GM19239 (cell line): ENCODE data around the gene KIAA1755.

Experiments
- DNase-seq: peaks from one replicate; pipeline ENCODE4 v3.0.0; 2011; ENCODE audit warnings: low spot score; ENCODE audit not compliant: insufficient read length
- FAIRE-seq: peaks from 2 replicates; lab custom pipeline; 2011; peaks lifted over from hg19 to GRCh38; lab: Jason Lieb, UNC

The KIAA1755 gene

DNA sequence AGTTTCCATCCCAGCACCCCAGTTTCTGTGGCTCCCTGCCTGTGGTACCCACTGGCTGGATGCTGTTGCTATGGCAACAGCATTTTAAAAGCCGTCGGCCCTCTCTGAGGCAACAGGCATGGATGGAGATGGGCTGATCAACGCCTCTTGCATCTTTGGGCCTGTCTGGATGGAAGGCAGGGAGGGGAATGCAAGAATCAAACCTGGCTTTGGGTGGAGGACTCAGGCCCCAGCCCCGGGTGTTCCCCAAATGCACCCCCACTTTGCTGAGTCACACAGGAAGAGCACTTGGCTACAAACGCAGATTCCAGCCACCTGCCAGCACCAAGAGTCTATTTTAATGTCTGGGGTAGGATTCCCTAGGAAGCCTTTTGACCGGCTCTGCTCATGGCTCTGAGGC, 49.8 kb downstream of the KIAA1755 start:
- FAIRE-seq (no peak), DNase-seq (no peak)

DNA sequence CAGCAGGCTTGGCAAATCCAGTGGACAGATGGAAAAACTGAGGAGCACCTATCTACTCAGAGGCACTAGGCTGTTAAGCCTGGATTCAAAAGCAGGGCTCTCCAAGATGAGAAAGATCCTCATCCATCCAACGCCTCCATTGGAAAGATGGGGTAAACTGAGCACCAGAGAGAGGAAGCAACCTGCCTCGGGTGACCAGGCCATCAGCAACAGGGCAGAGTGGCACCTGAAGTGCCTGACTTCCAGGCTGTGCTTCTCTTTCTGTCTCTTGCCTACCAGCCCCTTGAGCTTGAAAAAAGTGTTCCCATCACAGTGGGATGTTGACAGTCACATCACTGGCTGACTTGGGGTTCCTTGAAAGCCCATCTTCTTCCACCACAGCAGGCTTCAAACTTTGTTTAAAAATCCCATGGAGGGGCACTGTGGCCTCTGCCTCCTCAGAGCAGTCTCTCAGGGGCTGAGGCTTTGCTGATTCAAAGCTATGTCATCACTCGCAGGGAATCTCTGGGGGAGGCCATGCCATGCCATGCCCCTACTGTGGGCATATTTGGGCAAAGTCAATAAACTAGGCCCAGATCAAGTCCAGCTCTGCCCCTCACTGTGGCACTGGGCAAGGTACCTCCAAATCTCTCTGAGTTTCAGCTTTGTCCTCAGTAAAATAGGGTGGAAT, 50.7 kb downstream of the KIAA1755 start:
- FAIRE-seq (no peak), DNase-seq (no peak)

DNA sequence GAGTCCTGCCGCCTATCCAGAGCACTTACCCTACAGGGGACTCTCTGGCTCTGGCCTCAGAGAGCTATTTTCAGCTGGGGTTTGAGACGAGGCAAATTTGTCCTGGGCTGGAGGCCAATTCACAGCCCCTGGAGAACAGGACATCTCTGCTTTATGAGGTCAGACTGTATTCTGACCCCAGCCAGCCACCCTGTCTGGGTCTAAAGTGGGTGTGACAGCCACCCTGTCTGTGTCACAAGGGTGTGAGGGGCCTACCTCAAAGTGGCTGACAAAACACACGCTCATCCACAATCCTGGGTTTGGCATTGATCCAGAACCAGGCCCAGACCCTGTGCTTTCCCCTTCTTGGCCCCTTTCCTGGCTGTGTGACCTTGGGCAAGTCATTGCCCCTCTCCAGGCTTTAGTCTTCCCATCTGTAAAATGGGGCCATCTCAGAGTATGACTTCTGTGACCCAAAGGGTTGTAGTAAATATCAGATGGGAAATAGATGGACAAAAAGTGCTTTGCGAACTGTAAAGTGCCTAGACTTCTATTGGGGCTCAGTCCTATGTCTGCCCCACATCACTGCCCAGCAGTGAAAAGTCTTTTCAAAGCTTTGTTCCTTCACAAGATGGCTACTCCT, 51.4 kb downstream of the KIAA1755 start:
- DNase-seq (no peak), FAIRE-seq (no peak)

- FAIRE-seq (no peak), DNase-seq (no peak)
These were observed 52.0 kb downstream of the KIAA1755 start for GRCh38 chr20:38208523-38208922.

DNA sequence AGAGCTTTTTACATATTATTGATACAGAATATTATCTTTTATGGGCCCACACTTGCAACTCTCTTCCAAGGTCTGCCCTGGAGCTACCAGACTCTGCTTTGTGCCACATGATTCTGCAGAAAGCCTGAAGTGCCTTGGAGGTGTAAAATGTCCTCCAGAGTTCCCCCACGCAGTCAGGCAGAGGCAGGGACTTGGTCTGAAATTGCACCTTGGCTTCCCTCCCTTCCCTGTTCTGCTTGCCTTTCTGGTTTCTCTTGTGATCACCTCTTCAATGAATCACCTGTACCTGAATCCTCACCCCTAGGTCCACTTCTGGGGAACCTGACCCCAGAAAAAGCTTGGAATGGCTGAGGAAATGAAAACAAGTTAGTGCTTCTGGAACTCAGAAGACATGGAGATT, 52.4 kb downstream of the KIAA1755 start:
- FAIRE-seq, result no peak
- DNase-seq, result no peak

DNA sequence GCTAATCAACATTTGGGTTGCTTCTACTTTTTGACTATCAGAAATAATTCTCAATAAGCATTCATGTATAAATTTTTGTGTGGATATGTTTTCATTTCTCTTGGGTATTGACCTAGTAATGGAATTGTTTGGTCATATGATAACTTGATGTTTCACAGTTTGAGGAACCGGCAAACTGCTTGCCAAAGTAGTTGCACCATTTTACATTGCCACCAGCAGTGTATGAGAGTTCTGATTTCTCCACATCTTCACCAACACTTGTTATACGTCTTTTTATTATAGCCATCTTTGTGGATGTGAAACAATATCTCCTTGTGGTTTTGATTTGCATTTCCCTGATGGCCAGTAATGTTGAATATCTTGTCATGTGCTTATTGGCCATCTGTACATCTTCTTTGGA, 52.9 kb downstream of the KIAA1755 start:
- FAIRE-seq (no peak), DNase-seq (no peak)

GRCh38 chr20:38205001-38205400, 55.5 kb downstream of the KIAA1755 start:
- FAIRE-seq (no peak), DNase-seq (no peak)

DNA sequence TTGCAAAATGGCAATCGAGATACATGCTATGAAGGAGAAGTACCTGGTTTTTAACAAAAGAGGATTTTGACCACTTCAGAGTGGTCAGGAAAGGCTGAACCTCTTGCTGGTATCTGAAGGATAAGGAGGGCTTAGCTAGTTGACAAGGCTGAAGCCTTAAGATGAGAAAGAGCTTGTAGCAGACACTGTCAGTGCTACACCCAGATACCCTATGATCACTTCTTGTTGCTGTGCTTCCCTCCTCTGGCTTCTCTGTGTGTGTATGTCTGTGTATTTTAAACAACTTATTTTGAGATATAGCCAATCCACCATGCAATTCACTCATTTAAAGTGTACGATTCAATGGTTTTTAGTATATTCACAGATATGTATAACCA, 56.6 kb downstream of the KIAA1755 start:
- FAIRE-seq (no peak), DNase-seq (no peak)

DNA sequence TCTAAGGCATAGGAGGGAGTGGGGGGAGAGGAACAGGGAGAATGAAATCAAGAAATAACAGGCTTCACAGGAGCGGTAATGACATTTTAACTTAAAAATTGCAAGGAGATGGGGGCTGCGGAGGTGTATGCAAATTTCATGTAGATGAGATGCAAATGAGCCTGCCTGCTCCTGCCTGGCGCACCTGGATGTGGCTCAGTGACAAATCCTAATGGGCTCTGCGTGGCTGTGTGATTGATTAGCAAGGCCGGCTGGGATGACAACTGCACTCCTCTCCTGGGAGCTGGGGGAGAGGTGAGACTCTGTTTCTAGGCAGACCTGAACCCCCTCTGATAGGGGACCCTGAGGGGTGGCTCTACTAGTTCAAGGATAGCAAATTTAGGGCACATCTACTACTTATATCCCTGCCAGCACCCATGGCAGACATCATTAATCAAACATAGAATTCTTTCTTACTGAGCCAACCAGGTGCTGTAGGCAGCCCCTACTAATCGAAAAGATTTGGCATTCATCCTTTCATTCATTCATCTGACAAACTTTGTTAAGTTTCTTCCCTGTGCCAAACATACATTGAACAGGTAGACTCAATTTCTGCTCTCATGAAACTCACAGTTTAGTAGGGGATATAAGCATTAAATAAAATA, 57.1 kb downstream of the KIAA1755 start:
- DNase-seq, result no peak
- FAIRE-seq, result no peak

GRCh38 chr20:38202982-38203293, 57.6 kb downstream of the KIAA1755 start:
- FAIRE-seq (no peak), DNase-seq (no peak)

GRCh38 chr20:38202153-38202981, 58.2 kb downstream of the KIAA1755 start:
- FAIRE-seq (no peak), DNase-seq (no peak)

DNA sequence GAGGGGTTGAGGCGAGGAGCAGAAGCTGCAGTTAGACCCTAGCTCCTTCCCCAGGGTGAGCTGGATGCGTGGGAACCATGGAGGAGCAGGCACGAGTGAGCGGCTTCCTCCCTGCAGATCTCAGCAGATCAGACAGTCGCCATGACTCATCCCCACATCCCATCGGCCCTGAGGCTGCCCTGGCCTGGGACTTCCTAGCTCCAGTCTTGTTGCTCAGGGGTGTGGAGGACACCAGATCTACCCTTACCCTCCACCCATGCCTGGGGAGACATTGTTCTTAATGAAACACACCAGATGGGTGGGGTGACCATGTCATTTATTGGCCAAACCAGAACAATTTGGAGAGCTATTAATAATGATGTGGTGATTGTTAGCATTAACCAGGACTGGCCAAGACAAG, 59.2 kb downstream of the KIAA1755 start:
- DNase-seq, result no peak
- FAIRE-seq, result no peak

- FAIRE-seq, result no peak
- no peak for DNase-seq
These were observed 59.9 kb downstream of the KIAA1755 start for GRCh38 chr20:38200646-38201045.

GRCh38 chr20:38199501-38200390, 60.8 kb downstream of the KIAA1755 start:
- DNase-seq, result no peak
- no peak for FAIRE-seq

GRCh38 chr20:38198238-38198861, 62.2 kb downstream of the KIAA1755 start:
- no peak for FAIRE-seq
- no peak for DNase-seq

DNA sequence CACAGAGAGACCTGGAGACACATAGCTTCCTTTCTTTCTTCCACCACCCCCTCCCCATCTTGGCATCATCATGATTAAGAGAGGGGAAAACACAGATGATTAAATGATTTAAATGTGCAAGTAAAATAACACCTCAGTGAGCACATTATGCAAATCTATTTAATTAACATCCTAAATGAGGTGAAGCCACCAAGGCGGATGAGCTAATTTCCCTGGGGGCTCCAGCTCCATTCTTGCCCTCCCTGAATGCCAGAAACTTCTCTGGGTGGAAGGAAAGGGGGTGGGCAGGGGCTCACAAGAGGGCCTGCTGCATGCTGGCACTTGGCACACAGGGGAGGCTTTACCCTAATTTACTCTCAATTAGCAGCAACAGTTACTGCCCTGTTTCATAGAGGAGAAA, 62.9 kb downstream of the KIAA1755 start:
- DNase-seq, result no peak

GRCh38 chr20:38197217-38197616, 63.3 kb downstream of the KIAA1755 start:
- no peak for DNase-seq
- no peak for FAIRE-seq

More for the DNA sequence above, 62.9 kb downstream of the KIAA1755 start:
- no peak for FAIRE-seq

DNA sequence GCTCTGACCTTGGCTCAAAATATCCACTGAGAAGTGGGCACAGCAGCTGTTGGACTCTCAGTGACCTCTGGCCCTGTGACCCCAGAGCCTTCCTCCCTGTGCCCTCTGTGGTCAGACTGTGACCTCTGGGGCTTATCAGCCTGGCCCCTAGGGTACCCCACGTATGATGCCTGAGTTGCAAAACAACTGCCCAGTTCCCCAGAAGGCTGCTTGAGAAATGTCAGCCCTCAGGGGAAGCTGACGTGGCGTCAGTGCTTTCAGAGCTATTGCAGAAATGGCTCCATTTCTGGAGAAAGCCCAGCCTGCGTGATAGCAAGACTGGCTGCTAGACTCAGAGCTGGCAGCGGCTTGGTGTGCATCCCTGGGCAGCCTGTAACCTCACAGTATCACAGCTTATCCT, 63.9 kb downstream of the KIAA1755 start:
- FAIRE-seq (no peak), DNase-seq (no peak)

GRCh38 chr20:38196076-38196475, 64.5 kb downstream of the KIAA1755 start:
- FAIRE-seq, result no peak
- DNase-seq, result no peak

GRCh38 chr20:38195521-38195920, 65.0 kb downstream of the KIAA1755 start:
- no peak for DNase-seq
- FAIRE-seq, result no peak
